CD4-positive, alpha-beta T cell treated with Interleukin-17A for 4 hours (primary cell): ENCODE measurements around the gene MLPH.
A peak's percentile ranks its signal among the peaks of the same experiment; 100 is the strongest.

ENCODE experiments used
- DNase-seq: peaks from one replicate; pipeline ENCODE4 v3.0.0-alpha.2; 2020; ENCODE audit warnings: mixed read lengths

MLPH gene

DNA sequence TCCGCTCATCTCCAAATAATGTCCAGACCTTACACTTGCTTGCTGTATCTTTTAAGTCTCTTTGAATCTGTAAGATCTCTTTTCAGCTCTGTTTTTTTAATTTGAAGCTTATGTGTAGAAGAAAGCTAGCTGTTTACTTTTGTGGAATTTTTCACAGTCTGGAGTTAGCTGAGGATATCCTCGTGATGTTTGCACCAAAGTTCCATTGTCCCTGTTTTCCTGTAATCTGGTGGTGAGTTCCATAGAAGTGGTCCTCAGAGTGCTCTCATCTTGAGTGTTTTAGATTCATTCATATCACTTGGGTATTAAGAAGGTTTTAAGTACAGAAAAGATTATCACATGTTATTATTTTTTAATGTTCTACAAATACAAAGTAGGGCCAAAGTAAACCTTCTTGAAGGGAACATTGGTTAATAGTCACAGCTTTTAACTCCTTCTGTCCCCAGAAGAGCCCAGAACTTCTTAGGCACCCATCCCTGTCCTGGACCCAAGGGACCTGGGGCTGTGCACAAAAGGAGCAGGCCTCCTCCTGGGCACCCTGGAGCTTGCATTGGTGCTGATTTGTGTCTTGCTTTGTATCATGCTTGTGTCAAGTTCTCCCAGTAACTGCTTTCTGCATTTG is 15.0 kb downstream of the MLPH start:
- no peak for DNase-seq

- no peak for DNase-seq
Observed at GRCh38 chr2:237503201-237503600, 16.1 kb downstream of the MLPH start.

GRCh38 chr2:237505188-237505939 is 18.3 kb downstream of the MLPH start:
- DNase-seq = no peak

- DNase-seq = no peak
Observed at GRCh38 chr2:237507512-237507911, 20.5 kb downstream of the MLPH start.

DNA sequence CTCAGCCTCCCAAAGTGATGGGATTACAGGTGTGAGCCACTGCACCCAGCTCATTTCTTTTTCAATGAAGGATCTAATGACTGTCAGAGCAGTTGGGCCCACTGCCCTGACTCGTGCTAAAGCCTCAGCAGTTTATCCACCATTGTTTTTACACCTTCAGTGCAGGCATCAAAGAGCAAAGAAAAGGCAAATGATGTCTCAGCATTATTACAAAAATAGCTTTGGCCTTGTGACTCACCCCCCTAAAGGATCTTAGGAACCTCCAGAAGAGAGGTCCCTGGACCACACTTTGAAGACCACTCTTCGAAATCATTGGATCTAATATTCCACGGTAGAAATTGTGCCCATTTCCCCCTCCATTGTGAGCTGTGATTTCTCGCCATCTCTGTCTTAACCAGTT is 21.3 kb downstream of the MLPH start:
- DNase-seq = no peak

DNA sequence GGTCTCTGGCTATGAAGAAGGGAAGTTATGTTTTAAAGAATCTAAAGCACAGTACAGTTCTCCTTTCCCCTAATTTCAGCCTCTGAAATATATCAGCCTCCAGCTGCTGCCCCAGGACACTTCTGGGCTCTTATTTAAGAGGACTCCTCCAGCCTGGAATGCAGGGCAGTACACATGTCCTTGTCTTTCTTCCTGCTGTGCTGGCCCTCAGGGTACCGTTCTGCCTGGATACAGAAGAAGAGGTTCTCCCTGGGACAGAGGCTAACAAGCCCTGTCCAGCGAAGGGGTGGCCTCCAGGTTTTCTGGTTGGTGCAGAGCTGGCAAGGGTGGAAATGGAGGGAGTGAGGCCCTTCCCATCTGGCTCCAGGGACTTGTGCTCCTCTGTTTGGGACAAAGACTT is 22.1 kb downstream of the MLPH start:
- no peak for DNase-seq

GRCh38 chr2:237509905-237510304 is 22.9 kb downstream of the MLPH start:
- DNase-seq = no peak

DNA sequence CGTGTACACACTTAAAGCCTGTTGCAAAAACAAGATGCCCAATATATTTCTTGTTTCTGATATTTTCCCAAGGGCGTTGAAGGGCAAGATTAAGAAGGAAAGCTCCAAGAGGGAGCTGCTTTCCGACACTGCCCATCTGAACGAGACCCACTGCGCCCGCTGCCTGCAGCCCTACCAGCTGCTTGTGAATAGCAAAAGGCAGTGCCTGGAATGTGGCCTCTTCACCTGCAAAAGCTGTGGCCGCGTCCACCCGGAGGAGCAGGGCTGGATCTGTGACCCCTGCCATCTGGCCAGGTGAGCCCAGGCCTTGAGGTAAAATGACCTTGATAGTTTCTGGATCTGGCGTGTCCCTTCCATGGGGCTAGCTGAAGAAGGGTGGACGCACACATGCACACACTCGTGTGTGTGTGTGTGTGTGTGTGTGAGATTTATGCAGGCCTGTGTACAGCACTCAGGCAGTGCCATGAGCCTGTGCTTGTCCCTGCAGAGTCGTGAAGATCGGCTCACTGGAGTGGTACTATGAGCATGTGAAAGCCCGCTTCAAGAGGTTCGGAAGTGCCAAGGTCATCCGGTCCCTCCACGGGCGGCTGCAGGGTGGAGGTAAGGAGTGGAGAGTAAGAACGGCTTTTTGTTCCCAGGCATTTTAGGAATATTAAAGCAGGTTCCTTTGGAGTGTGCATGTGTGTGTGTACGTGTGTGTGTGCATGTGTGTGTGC is 23.6 kb downstream of the MLPH start:
- no peak for DNase-seq

DNA sequence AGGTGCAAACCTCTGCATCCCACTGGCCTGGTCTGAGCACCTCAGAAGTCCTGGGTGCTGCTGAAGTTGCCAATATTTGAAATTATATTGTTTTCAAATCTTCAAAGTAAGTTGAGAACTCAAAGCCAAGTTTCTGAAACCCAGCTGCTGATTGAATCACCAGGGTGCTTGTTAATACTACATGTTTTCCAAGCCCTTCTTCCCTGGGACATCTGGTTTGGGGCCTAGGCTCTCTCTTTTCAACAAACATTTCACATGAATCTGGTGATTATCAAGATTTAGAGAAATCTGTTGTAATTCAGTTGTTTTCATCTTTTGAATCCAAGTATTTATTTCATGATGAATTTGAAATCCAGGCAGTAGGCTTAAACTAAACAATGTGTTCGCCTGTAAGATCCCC is 24.4 kb downstream of the MLPH start:
- no peak for DNase-seq

DNA sequence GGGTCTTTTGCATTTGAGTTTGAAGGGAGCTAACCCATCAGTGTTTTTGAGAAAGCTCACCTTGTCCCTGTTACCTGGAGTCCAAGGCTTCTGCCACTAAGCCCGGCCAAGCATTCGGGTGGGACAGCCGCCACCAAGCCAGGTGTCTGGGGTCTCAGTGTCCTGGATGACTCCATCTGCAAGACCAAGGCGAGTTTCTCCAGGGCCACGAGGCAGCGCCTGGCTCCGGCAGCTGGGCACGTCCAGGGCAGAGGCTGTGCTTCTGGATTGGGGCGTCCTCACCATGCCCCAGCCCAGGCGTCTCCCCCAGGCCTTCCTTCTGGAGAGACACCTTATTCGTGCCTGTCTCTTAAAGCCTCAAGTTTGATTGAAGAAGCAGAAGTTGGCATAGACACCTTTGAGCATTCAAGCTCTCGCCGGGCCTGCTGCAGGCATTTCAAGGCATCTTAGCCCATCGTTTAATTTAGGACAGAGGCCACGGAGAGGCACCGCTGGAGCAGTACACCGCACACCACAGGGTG is 24.9 kb downstream of the MLPH start:
- DNase-seq = no peak

DNA sequence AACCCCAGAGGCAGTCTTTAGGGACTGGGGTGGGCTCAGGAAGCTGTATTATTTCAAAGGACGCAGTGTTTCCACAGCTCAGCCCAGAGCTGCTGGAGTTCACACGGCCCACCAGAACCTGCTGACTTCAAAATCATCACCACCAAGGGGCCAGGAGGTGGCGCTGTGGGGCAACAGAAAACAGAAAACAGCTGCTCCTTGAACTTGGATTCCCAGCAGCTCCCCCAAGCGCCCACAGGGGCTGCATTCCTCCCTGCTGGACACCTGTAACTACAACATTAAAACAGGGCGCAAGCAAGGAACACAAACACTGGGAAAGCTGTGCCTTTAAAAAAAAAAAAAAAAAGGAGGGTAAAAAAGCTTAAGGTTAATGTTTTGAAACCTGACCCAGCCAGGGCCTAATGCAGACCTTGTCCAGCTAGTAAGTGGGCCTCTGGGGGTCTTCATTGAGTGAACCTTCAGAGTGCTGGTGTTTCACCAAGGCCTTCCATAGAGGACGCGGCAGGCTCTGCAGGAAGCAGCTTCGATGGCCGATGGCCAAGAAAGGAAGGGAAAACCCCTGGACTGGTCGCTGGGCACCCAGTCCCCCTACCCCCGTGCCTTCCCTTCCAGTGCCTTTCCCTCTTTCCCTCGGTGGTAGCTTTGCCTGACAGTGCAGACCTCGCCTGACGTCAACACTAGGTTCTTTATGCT is 25.9 kb downstream of the MLPH start:
- DNase-seq = peak; percentile 85

DNA sequence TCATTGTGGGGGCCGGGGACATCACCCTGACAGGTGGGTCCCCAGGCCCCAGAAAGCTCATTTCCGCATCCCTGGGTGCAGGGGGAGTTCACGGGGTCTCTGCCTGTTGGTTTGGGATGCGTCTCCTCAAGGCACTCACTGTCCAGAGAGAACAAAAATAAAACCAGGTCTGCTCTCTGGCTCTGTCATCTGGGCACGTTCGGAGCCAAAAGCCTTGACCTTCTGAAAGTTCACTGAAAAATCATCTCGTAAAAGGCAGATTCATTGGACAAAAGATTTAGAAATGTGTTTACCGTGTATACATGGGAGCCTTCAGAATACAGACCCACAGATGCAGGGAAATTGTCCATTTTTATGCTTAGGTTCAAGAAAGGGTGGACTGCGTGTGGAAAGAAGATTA is 26.6 kb downstream of the MLPH start:
- no peak for DNase-seq

DNA sequence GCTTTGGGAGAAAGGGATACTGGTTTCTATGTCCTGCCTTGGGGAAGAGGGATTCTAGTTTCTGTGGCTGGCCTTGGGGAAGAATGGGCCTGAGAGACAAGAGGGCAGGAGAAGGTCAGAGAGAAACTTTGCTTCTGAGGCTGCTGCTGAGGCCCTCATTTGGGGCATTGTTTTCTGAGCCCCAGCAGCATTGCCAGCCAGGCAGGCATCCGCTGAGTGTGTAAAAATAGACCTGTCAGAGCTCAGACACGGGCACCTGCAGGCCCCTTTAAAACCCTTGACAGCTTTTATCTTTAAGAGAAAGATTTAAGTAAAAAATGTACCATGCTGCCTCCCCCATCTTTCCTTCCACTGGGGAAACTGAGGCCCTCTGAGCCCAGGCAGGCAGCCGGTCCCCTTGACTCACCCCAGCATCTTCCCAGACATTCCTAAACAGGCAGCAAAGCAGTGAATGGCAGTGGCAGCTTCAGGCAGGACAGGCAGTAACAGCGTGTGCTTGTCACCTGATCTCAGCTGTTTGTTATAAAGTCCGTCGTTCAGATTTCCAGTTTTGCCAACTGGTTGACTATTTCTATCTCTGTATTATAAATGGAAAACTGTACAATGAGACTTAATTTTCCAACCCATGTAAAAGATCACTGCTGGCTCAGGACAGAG is 27.6 kb downstream of the MLPH start:
- DNase-seq = no peak

DNA sequence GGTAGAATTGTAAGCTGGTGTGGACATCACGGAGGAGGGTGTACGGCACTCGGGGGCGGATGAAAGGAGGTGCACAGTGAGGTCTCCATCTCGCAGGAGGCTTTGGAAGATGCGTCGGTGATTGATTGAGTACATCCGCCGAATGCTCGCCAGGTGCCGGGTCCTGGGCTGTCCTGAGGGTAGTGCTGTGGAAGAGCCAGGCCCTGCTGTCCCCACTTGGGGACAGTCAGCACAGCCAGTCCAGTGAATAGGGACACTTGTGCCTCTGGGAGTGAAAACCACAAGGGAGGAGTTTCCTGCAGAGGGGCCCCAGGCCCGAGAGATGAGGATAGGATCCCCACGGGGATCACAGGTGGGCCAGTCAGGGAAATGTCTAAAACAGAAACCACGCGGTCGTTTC is 28.1 kb downstream of the MLPH start:
- DNase-seq = no peak

DNA sequence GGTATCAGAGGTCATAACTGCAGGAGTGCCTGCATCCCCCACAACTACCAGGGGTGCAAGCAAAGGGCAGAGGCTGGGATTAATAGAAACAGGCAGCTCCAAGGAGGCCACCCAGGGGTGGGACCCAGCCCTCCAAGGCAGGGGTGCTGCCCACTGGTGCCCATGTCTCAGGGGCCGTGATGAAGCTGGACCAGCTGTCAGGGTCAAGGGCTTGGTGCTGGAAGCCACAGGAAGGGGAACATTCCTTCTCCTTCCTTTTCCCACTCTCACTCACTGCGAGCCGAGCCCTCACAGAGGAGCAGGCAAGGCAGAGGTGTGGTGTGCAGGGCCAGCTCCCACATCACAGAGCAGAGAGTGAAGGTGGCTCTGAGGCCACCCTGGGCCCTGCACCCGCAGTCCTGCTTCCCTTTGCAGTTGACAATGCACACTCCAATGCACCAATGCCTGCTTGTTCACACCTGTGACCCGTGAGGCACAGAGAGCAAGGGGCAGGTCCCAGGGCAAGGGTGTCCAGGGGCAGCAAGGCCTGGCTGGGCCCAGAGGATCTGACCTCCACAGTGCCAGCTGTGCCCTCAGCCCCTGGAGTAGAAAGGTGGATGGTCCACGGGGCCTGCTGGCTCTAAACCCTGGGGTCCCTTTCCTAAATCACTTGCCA is 28.7 kb downstream of the MLPH start:
- DNase-seq = no peak

DNA sequence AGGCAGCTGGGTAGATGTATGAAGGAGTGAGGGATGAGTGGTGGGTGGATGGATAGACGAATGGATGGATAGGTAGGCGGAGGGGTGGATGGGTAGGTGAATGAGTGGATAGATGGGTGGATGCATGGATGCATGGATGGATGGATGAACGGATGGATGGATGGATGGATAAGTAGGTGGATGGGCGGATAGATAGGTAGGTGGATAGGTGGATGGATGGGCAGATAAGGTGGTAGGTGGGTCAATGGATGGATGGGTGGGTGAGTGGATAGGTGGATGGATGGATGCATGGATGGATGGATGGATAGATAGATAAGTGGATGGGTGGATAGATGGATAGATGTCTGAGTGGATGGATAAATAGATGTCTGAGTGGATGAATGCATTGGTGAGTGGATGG is 30.1 kb downstream of the MLPH start:
- DNase-seq = no peak

GRCh38 chr2:237517990-237518389 is 30.9 kb downstream of the MLPH start:
- no peak for DNase-seq

GRCh38 chr2:237519506-237520245 is 32.6 kb downstream of the MLPH start:
- DNase-seq = no peak

DNA sequence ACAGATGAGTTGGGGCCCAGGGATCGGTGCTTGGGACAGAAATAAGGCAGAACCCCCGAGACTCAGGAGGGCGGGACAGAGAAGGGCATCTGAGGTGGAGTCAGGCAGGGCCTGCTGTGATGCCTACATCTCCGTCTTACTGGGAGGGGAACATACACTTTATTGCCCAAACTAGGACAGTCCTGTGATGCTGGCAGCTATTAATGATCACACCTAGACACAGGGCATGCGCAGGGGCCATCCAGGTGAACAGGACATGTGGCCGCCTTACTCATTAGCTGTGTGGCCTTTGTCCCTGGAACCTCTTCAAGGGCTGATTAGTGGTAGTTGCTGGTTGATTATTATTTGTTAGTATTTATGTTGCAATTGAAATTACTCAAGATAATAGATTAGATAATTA is 33.2 kb downstream of the MLPH start:
- DNase-seq = no peak

DNA sequence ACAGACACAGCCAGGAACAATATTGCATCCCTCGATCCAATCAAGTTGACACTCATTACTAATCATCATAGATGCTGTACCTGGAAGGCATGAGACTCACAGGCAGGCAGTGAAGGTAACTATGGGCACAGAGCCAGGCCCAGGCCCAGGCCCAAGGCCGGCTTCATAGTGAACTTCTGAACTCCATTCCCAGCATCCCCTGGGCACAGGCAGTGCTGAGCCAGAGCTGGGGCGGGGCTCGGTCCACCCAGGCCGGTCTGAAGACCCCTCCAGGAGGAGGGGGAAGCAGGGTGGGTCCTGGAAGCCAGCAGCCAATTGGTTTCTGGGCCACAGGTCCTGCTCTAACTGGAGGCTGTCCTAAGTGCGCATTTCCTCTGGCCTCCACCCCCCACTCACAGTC is 37.6 kb downstream of the MLPH start:
- no peak for DNase-seq

GRCh38 chr2:237525559-237526157 is 38.6 kb downstream of the MLPH start:
- DNase-seq = no peak
